ENCODE results near the gene KIF5A.
"Not testable (repeated sequence)": the region's sequence is repeated elsewhere in the genome, so short reads cannot be mapped to it uniquely, and the experiment has no call there.

KIF5A gene

DNA sequence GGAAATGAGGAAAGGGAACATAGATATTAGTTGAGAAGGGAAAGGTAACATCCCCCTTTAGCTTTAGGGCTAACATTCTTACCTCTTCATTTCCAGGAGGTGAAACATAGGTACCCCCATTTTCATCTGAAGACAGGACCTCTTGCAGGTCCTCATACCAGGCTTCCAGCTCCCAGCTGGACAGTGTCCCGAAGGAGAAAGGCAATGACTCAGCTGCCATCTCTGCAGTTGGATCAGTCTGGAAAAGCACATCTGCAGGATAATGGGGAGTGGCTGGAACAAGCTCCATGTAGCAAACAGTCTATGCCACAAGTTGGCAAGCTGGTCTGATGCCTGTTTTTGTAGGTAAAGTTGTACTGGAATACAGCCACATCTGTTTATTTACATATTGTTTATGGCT lies 32.7 kb upstream of the KIF5A start:
- TF ChIP-seq, protein P1, sequence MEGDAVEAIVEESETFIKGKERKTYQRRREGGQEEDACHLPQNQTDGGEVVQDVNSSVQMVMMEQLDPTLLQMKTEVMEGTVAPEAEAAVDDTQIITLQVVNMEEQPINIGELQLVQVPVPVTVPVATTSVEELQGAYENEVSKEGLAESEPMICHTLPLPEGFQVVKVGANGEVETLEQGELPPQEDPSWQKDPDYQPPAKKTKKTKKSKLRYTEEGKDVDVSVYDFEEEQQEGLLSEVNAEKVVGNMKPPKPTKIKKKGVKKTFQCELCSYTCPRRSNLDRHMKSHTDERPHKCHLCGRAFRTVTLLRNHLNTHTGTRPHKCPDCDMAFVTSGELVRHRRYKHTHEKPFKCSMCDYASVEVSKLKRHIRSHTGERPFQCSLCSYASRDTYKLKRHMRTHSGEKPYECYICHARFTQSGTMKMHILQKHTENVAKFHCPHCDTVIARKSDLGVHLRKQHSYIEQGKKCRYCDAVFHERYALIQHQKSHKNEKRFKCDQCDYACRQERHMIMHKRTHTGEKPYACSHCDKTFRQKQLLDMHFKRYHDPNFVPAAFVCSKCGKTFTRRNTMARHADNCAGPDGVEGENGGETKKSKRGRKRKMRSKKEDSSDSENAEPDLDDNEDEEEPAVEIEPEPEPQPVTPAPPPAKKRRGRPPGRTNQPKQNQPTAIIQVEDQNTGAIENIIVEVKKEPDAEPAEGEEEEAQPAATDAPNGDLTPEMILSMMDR (IDR thresholded peaks at IDR 0.05; ENCODE audit: borderline replicate concordance, insufficient read depth, low read depth, low read length), result no peak
- H3K4me3 ChIP-seq (ENCODE audit: low read depth, low read length), result no peak overlapping the region

DNA sequence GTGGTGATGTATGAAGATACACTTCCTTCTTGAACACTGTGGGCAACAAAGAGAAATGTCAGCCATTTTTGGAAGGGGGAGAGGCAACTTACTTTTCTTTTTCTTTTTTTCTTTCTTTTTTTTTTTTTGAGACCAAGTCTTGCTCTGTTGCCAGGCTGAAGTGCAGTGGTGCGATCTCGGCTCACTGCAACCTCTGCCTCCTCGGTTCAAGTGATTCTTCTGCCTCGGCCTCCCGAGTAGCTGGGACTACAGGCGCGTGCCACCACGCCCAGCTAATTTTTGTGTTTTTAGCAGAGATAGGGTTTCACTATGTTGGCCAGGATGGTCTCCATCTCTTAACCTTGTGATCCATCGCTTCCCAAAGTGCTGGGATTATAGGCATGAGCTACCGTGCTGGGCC lies 32.1 kb upstream of the KIF5A start:
- H3K4me3 ChIP-seq (ENCODE audit: low read depth, low read length), result not testable (repeated sequence)

DNA sequence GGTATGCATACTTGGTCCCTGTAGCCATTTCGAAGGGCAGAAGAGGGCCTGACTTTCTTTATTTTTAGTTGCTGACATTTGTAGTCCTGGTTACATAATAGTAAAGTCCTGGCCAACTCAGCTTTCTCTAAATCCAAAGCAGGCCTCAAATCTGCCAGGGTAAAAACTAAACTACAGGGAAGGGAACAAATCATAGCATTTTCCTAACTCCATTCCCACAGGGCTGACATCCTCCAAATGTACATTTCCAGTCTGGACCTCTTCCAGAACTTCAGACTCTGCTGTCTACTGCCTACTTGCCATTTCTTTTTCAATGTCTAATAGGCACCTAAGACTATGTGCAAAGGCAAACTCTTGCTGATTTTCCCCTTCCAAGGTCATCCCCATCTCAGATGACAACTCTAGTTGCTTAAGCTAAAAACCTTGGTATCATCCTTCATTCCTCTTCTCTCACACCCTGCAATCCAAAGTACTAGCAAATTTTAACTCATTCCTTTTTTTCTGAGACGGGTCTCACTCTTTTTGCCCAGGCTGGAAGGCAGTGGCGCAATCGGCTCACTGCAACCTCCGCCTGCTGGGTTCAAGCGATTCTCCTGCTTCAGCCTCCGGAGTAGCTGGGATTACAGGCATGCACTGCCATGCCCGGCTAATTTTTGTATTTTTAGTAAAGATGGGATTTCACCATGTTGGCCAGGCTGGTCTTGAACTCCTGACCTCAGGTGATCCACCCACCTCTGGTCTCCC lies 31.5 kb upstream of the KIF5A start:
- H3K4me3 ChIP-seq (ENCODE audit: low read depth, low read length), result no peak overlapping the region
- TF ChIP-seq, protein P1 (IDR thresholded peaks at IDR 0.05; ENCODE audit: borderline replicate concordance, insufficient read depth, low read depth, low read length), result no peak

DNA sequence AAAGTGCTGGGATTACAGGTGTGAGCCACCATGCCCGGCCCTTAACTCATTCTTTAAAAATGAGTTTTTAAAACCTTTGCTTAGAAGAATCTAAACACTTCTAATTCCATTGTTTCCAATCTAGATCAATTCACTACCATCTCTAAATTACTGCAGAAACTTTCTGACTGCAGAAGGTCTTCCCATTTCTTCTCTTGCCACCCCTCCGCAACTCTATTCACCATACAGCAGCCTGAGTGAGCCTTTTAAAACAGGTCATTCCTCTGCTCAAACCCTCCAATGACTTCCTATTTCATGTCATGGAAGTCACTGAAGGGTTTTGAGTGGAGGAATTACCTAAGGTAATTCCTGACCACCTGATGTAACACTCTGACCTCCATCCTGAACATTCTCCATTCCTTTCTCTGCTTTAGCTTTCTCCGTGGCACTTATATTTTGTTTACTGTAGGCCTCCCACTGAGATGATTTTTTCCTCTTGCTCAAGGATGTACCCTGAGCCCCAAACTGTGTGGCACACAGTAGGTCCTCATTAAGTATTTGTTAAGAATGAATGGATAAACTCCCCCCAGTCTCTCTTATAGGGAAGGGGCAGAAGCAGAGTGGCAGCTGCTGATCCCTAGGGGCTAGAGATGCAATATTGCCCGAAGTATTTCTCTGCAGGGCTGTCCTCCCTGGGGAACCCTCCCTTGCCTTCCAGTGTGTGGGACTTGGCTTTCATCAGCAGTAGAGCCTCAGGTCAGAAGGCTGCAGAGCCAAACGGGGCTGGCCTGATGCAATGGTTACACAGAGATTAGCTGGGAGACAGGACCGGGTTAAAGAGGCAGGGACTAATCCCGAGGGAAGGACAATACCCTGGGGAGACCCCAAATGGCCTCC lies 30.7 kb upstream of the KIF5A start:
- H3K4me3 ChIP-seq (ENCODE audit: low read depth, low read length), result peak overlapping the region; percentile 75
- TF ChIP-seq, protein P1 (IDR thresholded peaks at IDR 0.05; ENCODE audit: borderline replicate concordance, insufficient read depth, low read depth, low read length), result no peak

DNA sequence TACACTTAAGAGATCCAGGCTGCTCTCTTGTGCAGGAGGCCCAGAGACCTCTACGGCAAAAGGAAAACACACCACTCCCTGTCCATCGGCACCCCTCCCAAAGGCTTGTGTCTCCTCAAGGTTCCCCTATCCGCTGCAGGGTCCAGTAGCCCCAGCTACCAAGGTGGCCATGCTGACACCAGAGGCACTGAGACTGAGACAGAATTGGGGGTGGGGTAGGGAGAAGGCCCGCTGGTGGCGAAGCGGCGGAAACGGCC lies 30.1 kb upstream of the KIF5A start:
- H3K4me3 ChIP-seq (ENCODE audit: low read depth, low read length), result peak overlapping the region; percentile 75
- TF ChIP-seq, protein P1 (IDR thresholded peaks at IDR 0.05; ENCODE audit: borderline replicate concordance, insufficient read depth, low read depth, low read length), result no peak

DNA sequence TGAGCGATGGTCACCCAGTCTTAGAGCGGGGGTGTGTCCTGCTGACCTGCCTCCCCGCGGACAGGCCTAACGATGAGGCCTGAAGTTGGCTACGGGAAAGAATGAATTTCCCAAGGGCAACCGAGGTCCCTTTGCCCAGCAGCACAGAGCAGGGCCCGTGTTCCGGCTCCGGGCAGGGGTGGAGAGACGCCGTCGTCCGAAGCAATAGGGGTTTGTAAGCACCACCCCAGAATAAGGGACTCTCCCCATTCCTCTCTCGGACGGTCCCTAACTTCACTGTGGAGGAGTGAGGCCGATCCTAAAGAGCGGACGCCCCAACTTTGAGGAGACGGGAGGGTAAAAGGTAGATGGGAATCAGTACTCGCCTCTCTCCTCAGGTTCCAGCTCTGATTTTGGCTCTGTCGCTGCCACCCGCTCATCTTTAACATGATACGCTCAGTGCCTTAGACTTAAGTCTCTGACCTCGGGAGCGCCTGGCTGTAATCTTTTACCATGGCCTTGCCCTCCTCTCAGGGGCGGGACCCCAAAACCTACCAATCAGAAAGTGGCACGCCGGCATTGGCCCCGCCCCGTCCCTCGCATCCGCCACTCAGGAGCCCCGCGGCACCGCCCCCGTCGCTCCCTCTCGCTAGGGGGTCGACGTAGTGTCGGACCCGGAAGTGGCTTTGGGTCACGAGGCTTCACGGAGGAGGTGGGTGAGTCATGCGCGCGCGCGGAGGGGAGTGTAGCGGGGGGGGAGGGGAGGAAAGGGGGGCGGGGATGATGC lies 29.6 kb upstream of the KIF5A start, which contains the start of gene DDIT3:
Gene DDIT3 (minus strand): TSS at position 462 of the 766 bp plus-strand sequence. CDS start 3,108 bp downstream, outside the sequence.
- TF ChIP-seq, protein P1 (IDR thresholded peaks at IDR 0.05; ENCODE audit: borderline replicate concordance, insufficient read depth, low read depth, low read length), result no peak

DNA sequence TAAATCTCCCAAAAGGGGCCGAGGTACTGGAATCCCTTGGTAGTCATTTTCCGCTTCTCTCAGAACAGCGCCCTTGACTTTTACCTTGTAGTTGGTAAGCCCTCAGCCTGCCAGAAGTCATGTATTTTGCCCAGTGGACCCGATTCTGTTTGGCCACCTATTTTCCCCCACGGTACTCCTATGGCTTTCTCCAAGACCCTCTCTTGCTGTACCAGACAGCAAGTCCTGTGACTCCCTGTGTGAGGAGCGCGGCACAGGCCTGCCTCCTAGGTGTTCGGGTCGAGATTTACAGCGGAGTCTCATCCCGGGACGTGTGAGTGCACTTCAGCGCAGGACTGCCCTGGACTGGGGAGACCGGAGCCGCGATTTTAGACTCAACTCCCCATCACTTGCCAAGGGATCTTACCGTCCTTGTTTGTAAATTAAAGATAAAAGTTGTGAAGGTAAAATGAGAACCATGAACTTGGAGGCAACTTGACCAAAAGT lies 28.3 kb upstream of the KIF5A start:
- TF ChIP-seq, protein P1 (IDR thresholded peaks at IDR 0.05; ENCODE audit: borderline replicate concordance, insufficient read depth, low read depth, low read length), result no peak
- H3K4me3 ChIP-seq (ENCODE audit: low read depth, low read length), result no peak overlapping the region

More for the DNA sequence above, 29.6 kb upstream of the KIF5A start, which contains the start of gene DDIT3:
- H3K4me3 ChIP-seq (ENCODE audit: low read depth, low read length), result peak within 1 kb of the TSS; percentile 75
